Adrenal gland (tissue), 12 donors: Measurements from ENCODE around the gene URM1. TPM values are rescaled to one million over a fixed set of nuclear protein-coding genes. Genes with fewer than 3 reads are reported as not detected.

Experiments
- DNase-seq, 7 donors: peaks; one replicate each; pipeline ENCODE4 v3.0.0-alpha.2; 2019 to 2020
- H3K27ac ChIP-seq, 5 donors: fragments of 200-600 bp; sonication (generic) in 4 of 5; 1 replicate in 3 of 5; 2 replicates in 2 of 5; pipeline versions ENCODE4 v1.5.1 to v1.8.0; 2016 to 2020; ENCODE audit warnings: mild to moderate bottlenecking in 1 of 5
- H3K27me3 ChIP-seq: fragments of 200-600 bp; 2 replicates; pipeline ENCODE4 v1.8.0; 2021
- H3K36me3 ChIP-seq, 2 donors: fragments of 200-600 bp; replicated peaks in 1 of 2; 1 replicate in 1 of 2; 2 replicates in 1 of 2; pipeline versions ENCODE4 v1.5.1 to v1.8.0; 2018 to 2022
- H3K4me1 ChIP-seq, 2 donors: fragments of 200-600 bp; replicated peaks in 1 of 2; 1 replicate in 1 of 2; 2 replicates in 1 of 2; pipeline versions ENCODE4 v1.5.1 to v1.8.0; 2018 to 2021
- H3K4me3 ChIP-seq, 4 donors: fragments of 200-600 bp; sonication (generic) in 3 of 4; one replicate each; pipeline ENCODE4 v1.5.1; 2016 to 2018
- H3K9me3 ChIP-seq, 3 donors: fragments of 200-600 bp; sonication (generic) in 1 of 3; replicated peaks in 1 of 3; 1 replicate in 2 of 3; 2 replicates in 1 of 3; pipeline versions ENCODE4 v1.5.1 to v1.8.0; 2016 to 2021
- CTCF ChIP-seq, 6 experiments: fragments of 450-650 bp in 4 of 6; fragments of 200-600 bp in 2 of 6; sonication (generic) in 1 of 6; IDR thresholded peaks; 1 replicate in 5 of 6; 2 replicates in 1 of 6; pipeline versions ENCODE4 v1.5.1 to v1.8.0; 2016 to 2021; ENCODE audit warnings: antibody characterized with exemption in 6 of 6, mild to moderate bottlenecking in 2 of 6, moderate library complexity in 1 of 6
- POLR2A ChIP-seq, 2 donors: fragments of 450-650 bp; IDR thresholded peaks; one replicate each; pipeline ENCODE4 v1.6.1; 2017; ENCODE audit warnings: antibody characterized with exemption in 2 of 2, mild to moderate bottlenecking in 2 of 2, moderate library complexity in 1 of 2
- WGBS, 4 donors: extraction: QIAGEN DNeasy Blood & Tissue Kit in 2 of 4; methylation state at CpG; one replicate each; pipeline versions ENCODE4 v1.1.5 to v1.1.7; 2013 to 2017; 5-methylcytosine and 5-hydroxymethylcytosine counted together
- intact Hi-C, 2 donors: fragments of 100-400 bp; cut with DNase I; formaldehyde crosslinking; loops; one replicate each; pipeline versions ENCODE4 v1.14.1 to v1.15.0; 2022 to 2023
- polyA plus RNA-seq, 3 donors: library from polyadenylated mRNA; stranded (reverse); fragments of 200-250 nt in 2 of 3; fragments of 350-450 nt in 1 of 3; fragmentation: Illumina TruSeq in 1 of 3; extraction: RNeasy Lipid Tissue Mini Kit (QIAGEN cat#74804) in 1 of 3; gene quantifications; one replicate each; pipeline ENCODE4 v1.2.3, GENCODE V29; 2013 to 2014
- total RNA-seq, 9 donors: library from RNA; depleted of rRNA in 4 of 9; stranded (reverse); fragments of >200 nt in 4 of 9; fragments of 120-200 nt in 1 of 9; fragmentation: NEBNext Ultra II Directional in 1 of 9; extraction: Animal tissue kit (Norgen Biotek cat#: 25700) in 1 of 9; gene quantifications; one replicate each; pipeline versions ENCODE4 v1.1.0 to v1.2.4, GENCODE V29; 2013 to 2023
- donor health status: healthy with polysubstance abuse.
- donor health status: Bipolar disorder and iron deficiency.
- donor health status: DM: yes; HTN: yes; CAD: no.
- donor health status: DM: no; HTN: no; CAD: no.
- donor health status: DM: no; HTN: no; CAD: no.
- donor health status: DM: yes; HTN: yes; CAD: no.

Gene URM1
- total and polyA plus RNA-seq, 12 donors: 22.8 to 87.1 (median 42.2) TPM

GRCh38 chr9:128365525-128365924, 5.6 kb upstream of the URM1 start:
- H3K27me3 ChIP-seq: no peaks in the 10 kb centered on the region
- H3K36me3 ChIP-seq: no peaks in the 10 kb centered on the region
- H3K4me3 ChIP-seq: no peak overlapping the region
- intact Hi-C loops: no loop called here
- H3K9me3 ChIP-seq: no peaks in the 10 kb centered on the region
- WGBS, 4 donors: 71 to 87% (median 79%) methylated on average over 2 to 4 of the region's 4 CpGs
- TF ChIP-seq POLR2A (IDR thresholded peaks at IDR 0.05) (no peak), CTCF (IDR thresholded peaks at IDR 0.05) (no peak)
- peaks cover 10 to 28% of the 10 kb centered on the region in 2 donors for H3K4me1 ChIP-seq
- H3K27ac ChIP-seq: no peak overlapping the region
- DNase-seq: no peak

- H3K4me1 ChIP-seq: peaks cover 14 to 36% of the 10 kb centered on the region in 2 donors
Observed at GRCh38 chr9:128369024-128369706, 2.0 kb upstream of the URM1 start.

GRCh38 chr9:128370367-128370751, 815 bp upstream of the URM1 start:
- Histone ChIP-seq H3K4me1 (peaks cover 14 to 26% of the 10 kb centered on the region in 2 donors), H3K4me3 (peak overlapping the region in 3 of 4 donors; percentile 40 to 93 (median 85)), H3K36me3 (no peaks in the 10 kb centered on the region), H3K27ac (peak overlapping the region; percentile 72 to 98 (median 86)), H3K27me3 (no peaks in the 10 kb centered on the region), H3K9me3 (no peaks in the 10 kb centered on the region)
- intact Hi-C loops: no loop called here
- TF ChIP-seq CTCF (IDR thresholded peaks at IDR 0.05): no peak
- TF ChIP-seq POLR2A (IDR thresholded peaks at IDR 0.05): no peak
- no peak for DNase-seq

More at GRCh38 chr9:128369024-128369706, 2.0 kb upstream of the URM1 start:
- WGBS, 4 donors: 78 to 88% (median 87%) methylated on average over 9 of the region's 9 CpGs
- DNase-seq: no peak
- H3K27me3 ChIP-seq: no peaks in the 10 kb centered on the region
- H3K9me3 ChIP-seq: no peaks in the 10 kb centered on the region
- H3K27ac ChIP-seq: no peak overlapping the region
- intact Hi-C loops: no loop called here
- H3K36me3 ChIP-seq: no peaks in the 10 kb centered on the region
- TF ChIP-seq CTCF (IDR thresholded peaks at IDR 0.05): no peak
- no peak for TF ChIP-seq POLR2A (IDR thresholded peaks at IDR 0.05)
- H3K4me3 ChIP-seq: no peak overlapping the region

- TF ChIP-seq CTCF (IDR thresholded peaks at IDR 0.05) (no peak), POLR2A (IDR thresholded peaks at IDR 0.05) (no peak)
- 1 to 2% (median 1%) methylated on average over 10 of the region's 10 CpGs for WGBS, 4 donors
- Histone ChIP-seq H3K9me3 (no peaks in the 10 kb centered on the region), H3K4me3 (peak overlapping the region; percentile 16 to 99 (median 89)), H3K27ac (peak overlapping the region; percentile 72 to 98 (median 86)), H3K27me3 (no peaks in the 10 kb centered on the region), H3K4me1 (peaks cover 14 to 35% of the 10 kb centered on the region in 2 donors), H3K36me3 (no peaks in the 10 kb centered on the region)
- intact Hi-C loops: no loop called here
- DNase-seq: no peak
Observed at GRCh38 chr9:128371630-128372117, 500 bp downstream of the URM1 start.
